Measurements from ENCODE around the gene ARPC2.
A peak's percentile ranks its signal among the peaks of the same experiment; 100 is the strongest.

Gene ARPC2

DNA sequence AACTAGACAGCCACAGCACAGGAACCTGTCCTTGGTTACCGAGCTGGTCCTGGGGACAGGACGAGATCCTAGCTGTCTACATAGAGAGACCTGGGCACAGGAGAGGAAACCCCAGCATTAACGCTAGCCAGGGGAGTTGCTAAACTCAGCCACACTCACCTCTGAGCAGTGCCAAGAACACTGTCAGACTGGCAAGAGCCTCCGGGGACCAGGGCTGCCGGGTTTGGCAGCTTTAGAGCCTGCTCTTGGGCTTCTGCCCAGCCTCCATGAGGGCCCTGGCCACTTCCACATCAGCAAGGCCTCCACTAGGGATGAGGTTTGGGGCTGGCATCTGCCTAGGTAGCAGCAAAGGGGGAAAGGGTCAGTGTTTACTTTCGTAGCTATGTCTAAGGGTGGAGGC, 68.6 kb downstream of the ARPC2 start:
- DNase-seq, result peak in 41 of 56 donors; percentile 13 to 73 (median 35)

DNA sequence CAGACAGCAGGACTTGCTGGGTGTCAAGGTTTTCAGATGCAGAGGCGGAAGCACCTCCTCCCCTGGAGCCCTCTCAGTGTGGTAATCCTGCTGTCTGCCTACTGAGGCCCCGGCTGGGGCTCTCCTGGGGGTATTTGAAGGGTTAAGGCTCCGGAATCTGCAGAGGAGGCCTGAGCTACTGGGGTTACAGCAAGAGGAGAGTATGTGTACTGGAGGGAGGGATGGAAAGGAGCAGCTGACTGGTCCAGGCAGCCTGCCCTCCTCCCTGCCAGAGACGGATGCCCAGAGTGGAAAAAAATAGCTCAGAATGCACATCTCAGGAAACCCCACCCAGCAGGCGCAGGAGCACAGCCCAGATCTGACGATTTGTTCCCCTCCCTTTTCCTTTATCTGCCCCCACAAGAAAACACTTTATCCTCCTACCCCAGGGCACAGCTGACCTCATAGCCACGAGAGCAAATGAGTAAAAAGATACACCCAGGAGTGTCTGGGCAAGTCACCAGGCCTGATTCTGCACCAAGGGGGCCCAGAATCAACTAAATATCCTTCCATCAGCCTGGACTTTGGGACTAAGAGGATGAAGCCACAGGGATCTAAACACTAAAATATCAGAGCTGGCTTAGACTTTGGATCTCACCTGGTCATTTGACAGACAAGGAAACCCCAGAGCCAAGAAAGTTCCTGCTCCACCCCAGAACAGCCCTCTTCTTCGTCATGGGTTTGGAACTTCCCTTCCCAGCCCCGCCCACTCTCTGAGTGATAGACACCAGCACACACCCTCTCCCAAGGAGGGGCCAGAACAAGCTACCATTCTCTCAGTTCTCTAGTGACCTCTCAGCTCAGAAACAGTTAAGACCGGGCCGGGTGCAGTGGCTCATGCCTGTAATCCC, 69.8 kb downstream of the ARPC2 start:
- peak in 55 of 56 donors; percentile 36 to 92 (median 81) for DNase-seq

DNA sequence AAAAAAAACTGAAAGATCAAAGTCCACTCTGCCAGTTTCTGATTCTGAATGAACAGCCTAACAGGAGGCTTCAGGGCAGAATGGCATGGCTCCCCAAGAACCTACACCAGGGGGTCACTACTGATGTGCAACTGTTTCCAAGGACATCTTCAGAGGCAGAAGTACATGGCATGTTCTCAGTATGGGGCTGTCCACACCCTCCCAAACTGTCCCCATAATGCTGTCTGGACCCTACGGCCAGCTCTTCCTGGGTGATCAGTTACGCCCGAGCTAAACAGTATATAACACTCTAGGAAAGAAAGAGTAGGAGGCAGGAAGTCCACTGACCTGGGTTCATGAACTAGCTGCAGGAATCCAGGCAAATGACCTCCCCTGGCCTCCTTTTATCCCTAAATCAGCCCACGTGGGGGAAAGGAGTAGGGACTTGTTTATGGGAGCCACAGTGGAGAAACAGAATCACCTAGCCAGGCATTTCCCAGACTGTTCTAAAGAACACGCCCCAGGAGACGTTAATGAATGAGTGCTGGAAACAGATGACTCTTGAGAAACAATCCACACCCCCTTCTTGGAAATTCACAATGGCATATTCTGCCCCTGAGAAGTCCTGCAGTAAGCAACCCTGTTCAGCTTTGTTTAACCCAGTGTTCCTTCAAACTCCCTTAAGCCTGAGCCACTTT, 72.8 kb downstream of the ARPC2 start:
- peak in 3 of 56 donors; percentile 9 to 15 (median 9) for DNase-seq

DNA sequence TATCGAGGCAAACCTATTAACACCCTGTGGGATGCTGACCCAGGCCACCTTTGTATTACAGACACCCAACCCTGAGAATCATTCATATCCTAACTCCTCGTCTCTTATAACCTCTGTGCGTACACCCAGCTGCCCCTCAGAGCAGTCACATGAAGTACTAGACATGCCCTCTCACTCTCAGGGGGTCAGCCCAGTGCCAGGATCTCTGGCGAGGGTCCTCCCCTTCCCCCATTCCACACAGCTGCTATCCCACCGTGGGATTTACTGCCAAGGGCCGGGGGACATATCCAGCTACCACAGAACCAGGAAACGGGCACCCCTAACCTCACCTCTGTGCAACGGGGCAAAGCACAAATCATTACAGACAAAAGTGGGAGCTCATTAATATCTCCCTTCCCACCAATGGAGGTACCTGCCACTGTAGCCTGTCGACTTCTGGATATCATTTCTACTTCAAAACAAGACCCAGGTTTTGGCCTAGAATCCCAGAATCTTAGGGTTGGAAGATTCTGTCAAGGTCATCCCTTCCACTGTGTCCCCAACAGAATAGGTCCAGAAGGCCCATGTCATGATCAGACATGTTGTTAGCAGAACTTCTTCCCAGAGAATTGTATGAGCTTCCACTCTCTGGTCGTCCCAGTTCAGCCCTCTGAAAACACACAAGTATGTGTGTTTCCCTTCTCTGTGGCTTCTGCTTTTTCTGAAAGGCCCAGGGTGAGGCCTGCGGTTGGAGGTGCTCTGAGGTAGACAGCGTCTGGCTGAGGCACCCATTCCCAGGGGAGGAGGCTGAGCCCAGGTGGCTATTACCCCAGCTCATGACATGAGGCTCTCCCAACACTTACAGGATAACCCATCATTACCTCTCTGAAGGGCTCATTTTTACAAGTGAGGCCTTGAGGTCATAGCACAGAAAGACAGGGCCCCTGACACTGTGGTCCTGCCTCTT, 73.6 kb downstream of the ARPC2 start:
- DNase-seq, result peak in 1 of 56 donors; percentile 9

GRCh38 chr2:218291318-218292047, 74.5 kb downstream of the ARPC2 start:
- DNase-seq, result peak in 11 of 56 donors; percentile 28 to 60 (median 48)

GRCh38 chr2:218292048-218293014, 75.3 kb downstream of the ARPC2 start, which contains the start of gene TMBIM1:
TMBIM1 (minus strand) TSS chr2:218292503; CDS start chr2:218282141, 10,362 bp downstream.
- DNase-seq, result peak in 46 of 56 donors; percentile 17 to 88 (median 56)

DNA sequence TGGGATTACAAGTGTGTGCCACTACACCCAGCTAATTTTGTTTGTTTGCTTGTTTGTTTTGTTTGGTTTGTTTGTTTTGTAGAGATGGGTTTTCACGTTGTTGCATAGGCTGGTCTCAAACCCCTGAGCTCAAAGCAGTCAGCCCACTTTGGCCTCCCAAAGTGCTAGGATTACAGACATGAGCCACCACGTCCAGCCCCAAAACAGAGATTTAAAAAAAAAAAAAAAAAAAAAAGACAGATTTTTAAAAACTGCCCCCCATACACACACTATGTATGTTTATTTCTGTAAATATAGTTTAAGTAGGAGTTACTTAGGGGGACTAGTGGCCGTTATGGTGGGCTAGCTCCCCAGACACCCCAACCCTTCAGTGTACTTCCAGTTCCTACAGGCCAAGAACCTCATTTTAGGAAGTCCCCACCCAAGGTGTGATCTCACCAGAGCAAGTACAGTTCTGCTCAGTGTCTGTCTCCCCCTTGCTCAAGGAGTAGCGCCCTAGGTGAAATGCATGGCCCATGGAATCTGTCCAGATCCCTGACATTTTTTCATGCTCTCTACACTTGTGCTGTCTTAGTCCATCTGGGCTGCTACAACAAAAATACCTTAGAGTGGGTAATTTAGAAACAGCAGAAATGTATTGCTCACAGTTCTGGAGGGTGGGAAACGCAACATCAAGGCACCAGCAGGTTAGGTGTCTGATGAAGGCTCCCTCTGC, 76.9 kb downstream of the ARPC2 start:
- no peak for DNase-seq

- DNase-seq, result no peak
Measured at GRCh38 chr2:218294430-218295022, 77.5 kb downstream of the ARPC2 start.

GRCh38 chr2:218295029-218295428, 78.0 kb downstream of the ARPC2 start:
- DNase-seq, result no peak

GRCh38 chr2:218296200-218296599, 79.2 kb downstream of the ARPC2 start:
- DNase-seq, result no peak

- peak in 44 of 56 donors; percentile 8 to 81 (median 58) for DNase-seq
Measured at GRCh38 chr2:218296847-218297246, 79.9 kb downstream of the ARPC2 start.

DNA sequence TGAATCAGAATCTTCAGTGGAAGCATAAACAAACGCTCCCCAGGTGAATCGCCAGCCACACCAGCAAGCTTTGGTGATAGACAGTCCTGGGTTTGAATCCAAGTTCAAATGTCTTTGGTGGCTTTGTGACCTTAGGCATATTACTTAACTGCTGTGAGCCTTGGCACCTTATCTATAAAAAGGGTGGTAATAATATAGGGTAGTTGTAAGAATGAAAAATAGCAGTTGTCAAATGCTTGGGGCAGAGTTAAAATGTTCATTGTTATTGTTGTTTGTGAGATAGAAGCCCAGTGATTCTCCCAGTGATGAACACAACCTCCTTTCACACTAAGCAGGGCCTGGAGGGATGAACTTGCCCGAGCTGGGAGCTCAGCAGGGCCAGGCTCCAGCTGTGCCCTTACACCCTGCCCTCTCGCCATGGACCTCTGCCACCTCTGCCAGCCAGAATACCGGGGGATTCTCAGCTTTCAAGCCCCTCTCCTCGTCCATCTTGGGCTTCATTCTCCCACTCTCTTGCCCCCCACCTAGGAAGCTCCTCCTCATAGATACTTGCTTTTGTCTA, 81.4 kb downstream of the ARPC2 start:
- DNase-seq, result peak in 25 of 56 donors; percentile 10 to 56 (median 30)

- DNase-seq, result no peak
Measured at GRCh38 chr2:218300141-218300540, 83.2 kb downstream of the ARPC2 start.

GRCh38 chr2:218301176-218301819, 84.3 kb downstream of the ARPC2 start:
- peak in 49 of 56 donors; percentile 24 to 89 (median 66) for DNase-seq

Measured in nucleus accumbens (tissue), 56 donors.